Sigmoid colon (tissue), 3 donors: ENCODE measurements around the gene PPM1G.

Source experiments
- CTCF ChIP-seq, 4 experiments: fragments of 450-650 bp in 3 of 4; fragments of 200-600 bp in 1 of 4; IDR thresholded peaks; one replicate each; pipeline ENCODE4 v1.5.1; 2016 to 2019; ENCODE audit warnings: antibody characterized with exemption in 4 of 4, mild to moderate bottlenecking in 3 of 4, moderate library complexity in 2 of 4
- POLR2A ChIP-seq, 2 donors: fragments of 450-650 bp; IDR thresholded peaks; one replicate each; pipeline ENCODE4 v1.6.1; 2016; ENCODE audit warnings: antibody characterized with exemption in 2 of 2, mild to moderate bottlenecking in 2 of 2, moderate library complexity in 2 of 2

- no peak for TF ChIP-seq CTCF (IDR thresholded peaks at IDR 0.05)
- TF ChIP-seq POLR2A (IDR thresholded peaks at IDR 0.05): no peak
Measured at GRCh38 chr2:27379836-27380625, 29.4 kb downstream of the PPM1G start.
